ENCODE data around the gene SPATA6L. TPM values are rescaled to one million over a fixed set of nuclear protein-coding genes. Genes with fewer than 3 reads are reported as not detected.

The SPATA6L gene
- total RNA-seq, 3 donors from 2014 or later (not counting 1 experiment from before 2014, with no cell fraction given), result 2.0 to 4.7 (median 4.3) TPM

DNA sequence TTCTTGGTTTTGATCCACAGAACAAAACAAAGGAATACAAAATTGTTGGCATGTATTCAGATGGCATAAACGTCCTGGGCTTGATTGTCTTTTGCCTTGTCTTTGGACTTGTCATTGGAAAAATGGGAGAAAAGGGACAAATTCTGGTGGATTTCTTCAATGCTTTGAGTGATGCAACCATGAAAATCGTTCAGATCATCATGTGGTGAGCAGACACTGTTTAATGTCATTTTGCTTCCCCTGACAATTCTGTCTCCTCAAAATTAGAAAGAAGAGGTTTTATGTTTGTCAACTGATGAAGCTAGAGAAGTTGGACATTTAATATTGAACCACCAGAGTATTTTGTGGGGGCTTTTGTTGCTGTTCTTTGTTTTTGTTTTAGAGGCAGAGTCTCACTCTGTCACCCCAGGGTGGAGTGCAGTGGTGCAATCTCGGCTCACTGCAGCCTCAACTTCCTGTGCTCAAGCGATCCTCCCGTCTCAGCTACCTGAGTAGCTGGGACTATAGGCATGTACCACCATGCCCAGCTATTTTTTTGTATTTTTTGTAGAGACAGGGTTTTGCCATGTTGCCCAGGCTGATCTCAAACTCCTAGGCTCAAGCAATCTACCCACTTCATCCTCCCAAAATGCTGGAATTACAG is 94.0 kb downstream of the SPATA6L start:
- Mint-ChIP-seq H3K4me3 (no peak overlapping the region), H3K36me3 (no peaks in the 10 kb centered on the region), H3K4me1 (peaks cover 7 to 11% of the 10 kb centered on the region in 2 donors), H3K27me3 (ENCODE audit: low read depth in 2 of 2) (peaks cover 0 to 4% of the 10 kb centered on the region in 2 donors), H3K9me3 (no peaks in the 10 kb centered on the region), H3K27ac (no peak overlapping the region)
- peak in 1 of 2 donors; percentile 47 for DNase-seq
- no peaks in the 10 kb centered on the region for H3K9me3 ChIP-seq (ENCODE audit: control insufficient read depth, insufficient read depth, low read length)
- whole genome bisulfite sequencing (ENCODE audit: insufficient coverage), result 41% methylated on average over 5 of the region's 5 CpGs
- no peaks in the 10 kb centered on the region for H3K4me1 ChIP-seq (ENCODE audit: control insufficient read depth, insufficient read depth, low read length)
- no peak overlapping the region for H3K4me3 ChIP-seq (ENCODE audit: low read length)
- TF ChIP-seq, protein P1, sequence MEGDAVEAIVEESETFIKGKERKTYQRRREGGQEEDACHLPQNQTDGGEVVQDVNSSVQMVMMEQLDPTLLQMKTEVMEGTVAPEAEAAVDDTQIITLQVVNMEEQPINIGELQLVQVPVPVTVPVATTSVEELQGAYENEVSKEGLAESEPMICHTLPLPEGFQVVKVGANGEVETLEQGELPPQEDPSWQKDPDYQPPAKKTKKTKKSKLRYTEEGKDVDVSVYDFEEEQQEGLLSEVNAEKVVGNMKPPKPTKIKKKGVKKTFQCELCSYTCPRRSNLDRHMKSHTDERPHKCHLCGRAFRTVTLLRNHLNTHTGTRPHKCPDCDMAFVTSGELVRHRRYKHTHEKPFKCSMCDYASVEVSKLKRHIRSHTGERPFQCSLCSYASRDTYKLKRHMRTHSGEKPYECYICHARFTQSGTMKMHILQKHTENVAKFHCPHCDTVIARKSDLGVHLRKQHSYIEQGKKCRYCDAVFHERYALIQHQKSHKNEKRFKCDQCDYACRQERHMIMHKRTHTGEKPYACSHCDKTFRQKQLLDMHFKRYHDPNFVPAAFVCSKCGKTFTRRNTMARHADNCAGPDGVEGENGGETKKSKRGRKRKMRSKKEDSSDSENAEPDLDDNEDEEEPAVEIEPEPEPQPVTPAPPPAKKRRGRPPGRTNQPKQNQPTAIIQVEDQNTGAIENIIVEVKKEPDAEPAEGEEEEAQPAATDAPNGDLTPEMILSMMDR (IDR thresholded peaks at IDR 0.05), result no peak
- intact Hi-C loops (cut with micrococcal nuclease), result no loop called here
- H3K36me3 ChIP-seq (ENCODE audit: control insufficient read depth, insufficient read depth, low read length), result no peaks in the 10 kb centered on the region
- H3K27ac ChIP-seq (ENCODE audit: low read length), result no peak overlapping the region
- no peaks in the 10 kb centered on the region for H3K27me3 ChIP-seq (ENCODE audit: control insufficient read depth, insufficient read depth, low read length)
- no peak for ATAC-seq

DNA sequence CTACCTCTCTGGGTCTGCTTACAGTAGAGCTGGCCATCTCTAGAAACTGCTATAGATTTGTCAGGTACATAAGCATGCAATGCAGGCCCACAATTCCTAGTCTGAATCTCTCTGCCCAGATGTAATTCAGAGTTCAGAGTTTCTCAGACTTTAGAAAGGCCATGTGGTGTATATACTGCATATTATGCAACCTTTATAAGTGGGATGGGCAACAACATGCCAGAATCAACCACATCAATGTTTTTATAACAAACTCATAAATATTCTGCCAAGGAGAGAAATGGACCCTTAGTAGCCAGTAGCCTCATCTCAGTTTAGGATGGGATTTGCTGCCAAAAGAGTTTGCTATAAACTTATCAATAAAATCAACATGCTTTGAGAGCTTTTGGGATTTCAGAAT is 97.2 kb downstream of the SPATA6L start:
- no peak overlapping the region for H3K4me3 Mint-ChIP-seq
- H3K36me3 Mint-ChIP-seq, result no peaks in the 10 kb centered on the region
- no peaks in the 10 kb centered on the region for H3K9me3 Mint-ChIP-seq
- Histone ChIP-seq H3K36me3 (ENCODE audit: control insufficient read depth, insufficient read depth, low read length) (no peaks in the 10 kb centered on the region), H3K27me3 (ENCODE audit: control insufficient read depth, insufficient read depth, low read length) (no peaks in the 10 kb centered on the region), H3K4me3 (ENCODE audit: low read length) (no peak overlapping the region), H3K9me3 (ENCODE audit: control insufficient read depth, insufficient read depth, low read length) (no peaks in the 10 kb centered on the region), H3K27ac (ENCODE audit: low read length) (no peak overlapping the region), H3K4me1 (ENCODE audit: control insufficient read depth, insufficient read depth, low read length) (no peaks in the 10 kb centered on the region)
- H3K27me3 Mint-ChIP-seq (ENCODE audit: low read depth in 2 of 2), result peaks cover 0 to 4% of the 10 kb centered on the region in 2 donors
- no peak overlapping the region for H3K27ac Mint-ChIP-seq
- peaks cover 7 to 11% of the 10 kb centered on the region in 2 donors for H3K4me1 Mint-ChIP-seq
- ATAC-seq, result no peak
- TF ChIP-seq, protein P1 (IDR thresholded peaks at IDR 0.05), result no peak
- intact Hi-C loops (cut with micrococcal nuclease), result no loop called here
- DNase-seq, result no peak

DNA sequence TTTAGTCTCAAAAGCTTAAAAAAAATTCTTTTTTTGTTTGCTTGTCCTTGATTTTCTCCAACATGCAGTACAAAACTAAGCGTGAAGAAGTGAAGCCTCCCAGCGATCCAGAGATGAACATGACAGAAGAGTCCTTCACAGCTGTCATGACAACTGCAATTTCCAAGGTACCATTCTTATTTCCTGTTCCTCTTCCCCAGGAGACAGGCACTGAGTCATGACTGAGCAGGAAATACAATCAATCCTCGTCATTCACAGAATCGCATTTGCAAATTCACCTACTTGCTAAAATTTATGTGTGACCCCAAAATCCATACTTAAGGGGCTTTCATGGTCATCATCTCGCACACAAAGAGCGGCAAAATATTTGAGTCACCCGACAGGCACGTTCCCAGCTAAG is 98.7 kb downstream of the SPATA6L start:
- H3K4me3 ChIP-seq (ENCODE audit: low read length), result no peak overlapping the region
- H3K27me3 ChIP-seq (ENCODE audit: control insufficient read depth, insufficient read depth, low read length), result no peaks in the 10 kb centered on the region
- peaks cover 0 to 4% of the 10 kb centered on the region in 2 donors for H3K27me3 Mint-ChIP-seq (ENCODE audit: low read depth in 2 of 2)
- H3K4me3 Mint-ChIP-seq, result no peak overlapping the region
- no peaks in the 10 kb centered on the region for H3K36me3 Mint-ChIP-seq
- ATAC-seq (no peak), DNase-seq (no peak)
- no peak overlapping the region for H3K27ac ChIP-seq (ENCODE audit: low read length)
- no peaks in the 10 kb centered on the region for H3K9me3 Mint-ChIP-seq
- no peaks in the 10 kb centered on the region for H3K9me3 ChIP-seq (ENCODE audit: control insufficient read depth, insufficient read depth, low read length)
- intact Hi-C loops (cut with micrococcal nuclease), result no loop called here
- TF ChIP-seq, protein P1 (IDR thresholded peaks at IDR 0.05), result no peak
- peaks cover 6% of the 10 kb centered on the region for H3K4me1 ChIP-seq (ENCODE audit: control insufficient read depth, insufficient read depth, low read length)
- no peaks in the 10 kb centered on the region for H3K36me3 ChIP-seq (ENCODE audit: control insufficient read depth, insufficient read depth, low read length)
- H3K4me1 Mint-ChIP-seq, result peaks cover 15 to 18% of the 10 kb centered on the region in 2 donors
- H3K27ac Mint-ChIP-seq, result no peak overlapping the region
- 70% methylated on average over 8 of the region's 8 CpGs for WGBS (ENCODE audit: insufficient coverage)

DNA sequence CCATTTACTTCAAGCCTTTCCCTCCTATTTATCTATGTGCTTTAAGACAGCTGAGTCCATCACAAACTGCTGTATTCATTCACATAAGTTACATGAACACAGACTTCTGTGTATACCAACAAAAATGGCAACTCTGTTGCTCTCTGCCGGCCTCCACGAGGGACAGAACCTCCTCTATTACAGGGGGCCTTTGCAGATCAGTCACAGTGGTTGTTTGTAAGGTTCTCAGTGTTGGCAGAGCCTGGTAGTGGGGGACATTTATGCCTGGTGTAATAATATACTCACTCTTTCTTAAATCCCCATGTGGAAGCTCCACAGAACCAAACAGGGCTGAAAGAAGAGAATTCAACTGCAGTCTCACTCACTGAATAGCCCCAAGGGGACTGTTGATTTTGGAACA is 99.5 kb downstream of the SPATA6L start:
- Mint-ChIP-seq H3K27ac (no peak overlapping the region), H3K4me3 (no peak overlapping the region)

More for the DNA sequence above, 99.5 kb downstream of the SPATA6L start:
- no peaks in the 10 kb centered on the region for H3K9me3 ChIP-seq (ENCODE audit: control insufficient read depth, insufficient read depth, low read length)
- no peak overlapping the region for H3K4me3 ChIP-seq (ENCODE audit: low read length)
- H3K4me1 ChIP-seq (ENCODE audit: control insufficient read depth, insufficient read depth, low read length), result peaks cover 6% of the 10 kb centered on the region
- TF ChIP-seq, protein P1 (IDR thresholded peaks at IDR 0.05), result no peak
- Mint-ChIP-seq H3K4me1 (peaks cover 8 to 11% of the 10 kb centered on the region in 2 donors), H3K36me3 (no peaks in the 10 kb centered on the region), H3K27me3 (ENCODE audit: low read depth in 2 of 2) (no peaks in the 10 kb centered on the region), H3K9me3 (no peaks in the 10 kb centered on the region)
- H3K27me3 ChIP-seq (ENCODE audit: control insufficient read depth, insufficient read depth, low read length), result no peaks in the 10 kb centered on the region
- no peak overlapping the region for H3K27ac ChIP-seq (ENCODE audit: low read length)
- no peaks in the 10 kb centered on the region for H3K36me3 ChIP-seq (ENCODE audit: control insufficient read depth, insufficient read depth, low read length)
- no CpG with 5 or more reads among the region's 2 CpGs for WGBS (ENCODE audit: insufficient coverage)
- no peak for DNase-seq
- intact Hi-C loops (cut with micrococcal nuclease), result no loop called here
- no peak for ATAC-seq
